ENCODE measurements around the gene RIMBP2. TPM values are rescaled to one million over a fixed set of nuclear protein-coding genes. Genes with fewer than 3 reads are reported as not detected.

Gene RIMBP2
- total and polyA plus RNA-seq, 2 experiments from 2014 or later: 0.31 to 0.37 TPM

DNA sequence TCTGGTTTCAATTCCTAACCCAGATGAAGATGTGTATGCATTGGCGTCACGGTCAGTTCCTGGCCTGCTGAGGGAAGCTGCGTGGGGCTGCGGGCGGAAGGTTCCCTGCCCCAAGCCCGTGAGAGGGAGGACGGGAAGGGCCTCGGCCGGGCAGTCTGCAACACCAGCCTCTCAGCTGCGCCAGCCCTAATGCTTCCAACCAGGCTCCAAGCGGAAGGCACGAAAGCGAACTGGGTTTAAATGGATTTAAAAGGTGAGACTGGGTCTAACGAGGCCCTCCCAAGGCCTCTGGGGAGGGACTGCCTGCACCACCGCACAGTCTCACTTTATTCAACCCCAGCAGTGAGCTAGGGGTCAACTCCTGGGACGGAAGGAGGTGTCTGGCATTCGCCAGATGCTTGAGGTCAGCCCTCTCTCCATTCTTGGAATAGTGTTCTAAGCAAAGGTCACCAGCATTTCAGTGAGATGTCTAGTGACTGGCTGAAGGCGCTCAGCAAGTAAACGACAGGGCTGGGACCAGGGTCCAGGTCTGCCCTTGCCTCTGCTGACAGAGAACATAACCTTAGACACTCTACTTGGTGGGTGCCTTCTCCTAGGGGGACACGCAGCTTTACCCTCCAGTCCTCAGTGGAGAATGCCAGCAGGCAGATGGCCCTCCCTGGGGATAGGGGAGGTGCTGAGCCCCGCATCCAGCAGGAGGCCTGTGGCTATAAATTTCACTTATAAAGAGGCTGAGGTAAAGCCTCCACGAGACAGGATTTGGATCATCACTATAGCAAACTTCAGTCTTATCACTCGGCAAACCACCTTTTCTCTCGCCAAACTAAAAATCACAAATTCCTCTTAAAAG lies 286.2 kb downstream of the RIMBP2 start:
- DNase-seq (ENCODE audit: low spot score) (no peak), ATAC-seq (no peak)
- Mint-ChIP-seq H3K4me3 (no peak overlapping the region), H3K27ac (no peak overlapping the region), H3K4me1 (no peaks in the 10 kb centered on the region), H3K27me3 (ENCODE audit: insufficient read depth, low read depth, poor library complexity) (peaks cover 8% of the 10 kb centered on the region), H3K9me3 (peaks cover 95% of the 10 kb centered on the region), H3K36me3 (ENCODE audit: low read depth) (peaks cover 32% of the 10 kb centered on the region)
- Histone ChIP-seq H3K4me3 (no peak overlapping the region), H3K27me3 (ENCODE audit: insufficient read depth) (no peaks in the 10 kb centered on the region), H3K79me2 (replicated peaks; ENCODE audit: insufficient read depth) (no peaks in the 10 kb centered on the region), H4K20me1 (replicated peaks; ENCODE audit: insufficient read depth) (no peaks in the 10 kb centered on the region), H3K4me1 (ENCODE audit: insufficient read depth) (no peaks in the 10 kb centered on the region), H3F3A (replicated peaks; ENCODE audit: low read depth) (no peaks in the 10 kb centered on the region), H3K27ac (ENCODE audit: low read depth) (no peak overlapping the region), H2AFZ (no peak overlapping the region), H3K36me3 (ENCODE audit: insufficient read depth) (no peaks in the 10 kb centered on the region), H3K9me2 (ENCODE audit: insufficient read depth) (no peaks in the 10 kb centered on the region), H3K4me2 (no peak overlapping the region)
- TF ChIP-seq ZNF114 (CRISPR knock-in tag; IDR thresholded peaks at IDR 0.05) (no peak), CREB1 (CRISPR knock-in tag; IDR thresholded peaks at IDR 0.05; ENCODE audit: low read depth) (no peak), EZH2phosphoT487 (IDR thresholded peaks at IDR 0.05; ENCODE audit: unreplicated experiment) (no peak)
- TF ChIP-seq, protein P1, sequence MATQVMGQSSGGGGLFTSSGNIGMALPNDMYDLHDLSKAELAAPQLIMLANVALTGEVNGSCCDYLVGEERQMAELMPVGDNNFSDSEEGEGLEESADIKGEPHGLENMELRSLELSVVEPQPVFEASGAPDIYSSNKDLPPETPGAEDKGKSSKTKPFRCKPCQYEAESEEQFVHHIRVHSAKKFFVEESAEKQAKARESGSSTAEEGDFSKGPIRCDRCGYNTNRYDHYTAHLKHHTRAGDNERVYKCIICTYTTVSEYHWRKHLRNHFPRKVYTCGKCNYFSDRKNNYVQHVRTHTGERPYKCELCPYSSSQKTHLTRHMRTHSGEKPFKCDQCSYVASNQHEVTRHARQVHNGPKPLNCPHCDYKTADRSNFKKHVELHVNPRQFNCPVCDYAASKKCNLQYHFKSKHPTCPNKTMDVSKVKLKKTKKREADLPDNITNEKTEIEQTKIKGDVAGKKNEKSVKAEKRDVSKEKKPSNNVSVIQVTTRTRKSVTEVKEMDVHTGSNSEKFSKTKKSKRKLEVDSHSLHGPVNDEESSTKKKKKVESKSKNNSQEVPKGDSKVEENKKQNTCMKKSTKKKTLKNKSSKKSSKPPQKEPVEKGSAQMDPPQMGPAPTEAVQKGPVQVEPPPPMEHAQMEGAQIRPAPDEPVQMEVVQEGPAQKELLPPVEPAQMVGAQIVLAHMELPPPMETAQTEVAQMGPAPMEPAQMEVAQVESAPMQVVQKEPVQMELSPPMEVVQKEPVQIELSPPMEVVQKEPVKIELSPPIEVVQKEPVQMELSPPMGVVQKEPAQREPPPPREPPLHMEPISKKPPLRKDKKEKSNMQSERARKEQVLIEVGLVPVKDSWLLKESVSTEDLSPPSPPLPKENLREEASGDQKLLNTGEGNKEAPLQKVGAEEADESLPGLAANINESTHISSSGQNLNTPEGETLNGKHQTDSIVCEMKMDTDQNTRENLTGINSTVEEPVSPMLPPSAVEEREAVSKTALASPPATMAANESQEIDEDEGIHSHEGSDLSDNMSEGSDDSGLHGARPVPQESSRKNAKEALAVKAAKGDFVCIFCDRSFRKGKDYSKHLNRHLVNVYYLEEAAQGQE (IDR thresholded peaks at IDR 0.05; ENCODE audit: unreplicated experiment): no peak
- TF ChIP-seq, protein P2, sequence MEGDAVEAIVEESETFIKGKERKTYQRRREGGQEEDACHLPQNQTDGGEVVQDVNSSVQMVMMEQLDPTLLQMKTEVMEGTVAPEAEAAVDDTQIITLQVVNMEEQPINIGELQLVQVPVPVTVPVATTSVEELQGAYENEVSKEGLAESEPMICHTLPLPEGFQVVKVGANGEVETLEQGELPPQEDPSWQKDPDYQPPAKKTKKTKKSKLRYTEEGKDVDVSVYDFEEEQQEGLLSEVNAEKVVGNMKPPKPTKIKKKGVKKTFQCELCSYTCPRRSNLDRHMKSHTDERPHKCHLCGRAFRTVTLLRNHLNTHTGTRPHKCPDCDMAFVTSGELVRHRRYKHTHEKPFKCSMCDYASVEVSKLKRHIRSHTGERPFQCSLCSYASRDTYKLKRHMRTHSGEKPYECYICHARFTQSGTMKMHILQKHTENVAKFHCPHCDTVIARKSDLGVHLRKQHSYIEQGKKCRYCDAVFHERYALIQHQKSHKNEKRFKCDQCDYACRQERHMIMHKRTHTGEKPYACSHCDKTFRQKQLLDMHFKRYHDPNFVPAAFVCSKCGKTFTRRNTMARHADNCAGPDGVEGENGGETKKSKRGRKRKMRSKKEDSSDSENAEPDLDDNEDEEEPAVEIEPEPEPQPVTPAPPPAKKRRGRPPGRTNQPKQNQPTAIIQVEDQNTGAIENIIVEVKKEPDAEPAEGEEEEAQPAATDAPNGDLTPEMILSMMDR (conservative IDR thresholded peaks at IDR 0.05; ENCODE audit: low read depth in 2 of 2): no peak

DNA sequence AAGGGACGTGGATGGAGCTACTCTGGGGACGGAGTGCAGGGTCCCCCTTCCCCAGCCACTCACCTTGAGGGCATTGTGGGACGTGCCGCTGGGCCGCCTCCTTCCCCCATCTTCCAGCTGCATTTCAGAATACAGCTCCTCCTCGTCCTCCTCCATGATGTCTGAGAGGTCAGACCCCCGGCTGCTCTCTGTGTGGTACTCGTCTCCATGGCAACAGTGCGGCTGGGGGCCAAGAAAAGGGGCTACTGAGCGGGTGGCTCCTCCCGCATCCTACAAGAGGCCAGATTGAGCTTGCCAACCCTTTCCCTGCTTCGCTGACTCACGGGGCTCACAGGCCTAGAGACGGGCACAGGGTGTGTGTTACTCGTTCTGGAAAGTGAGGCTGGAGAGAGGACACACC lies 288.0 kb downstream of the RIMBP2 start:
- H3K9me3 Mint-ChIP-seq: peaks cover 91% of the 10 kb centered on the region
- Histone ChIP-seq H3K4me1 (ENCODE audit: insufficient read depth) (no peaks in the 10 kb centered on the region), H3K4me2 (no peak overlapping the region), H3K4me3 (no peak overlapping the region), H3K27me3 (ENCODE audit: insufficient read depth) (no peaks in the 10 kb centered on the region), H4K20me1 (replicated peaks; ENCODE audit: insufficient read depth) (no peaks in the 10 kb centered on the region), H3K27ac (ENCODE audit: low read depth) (no peak overlapping the region), H3K36me3 (ENCODE audit: insufficient read depth) (no peaks in the 10 kb centered on the region), H3F3A (replicated peaks; ENCODE audit: low read depth) (no peaks in the 10 kb centered on the region), H3K9me2 (ENCODE audit: insufficient read depth) (no peaks in the 10 kb centered on the region), H2AFZ (no peak overlapping the region), H3K79me2 (replicated peaks; ENCODE audit: insufficient read depth) (no peaks in the 10 kb centered on the region)
- H3K4me1 Mint-ChIP-seq: no peaks in the 10 kb centered on the region; the same call in 2 of the 3 replicates
- no peak overlapping the region for H3K27ac Mint-ChIP-seq
- H3K4me3 Mint-ChIP-seq: no peak overlapping the region
- ATAC-seq (no peak), DNase-seq (ENCODE audit: low spot score) (no peak)
- H3K27me3 Mint-ChIP-seq (ENCODE audit: insufficient read depth, low read depth, poor library complexity): peaks cover 5% of the 10 kb centered on the region
- H3K36me3 Mint-ChIP-seq (ENCODE audit: low read depth): peaks cover 28% of the 10 kb centered on the region
- no peak for TF ChIP-seq CREB1 (CRISPR knock-in tag; IDR thresholded peaks at IDR 0.05; ENCODE audit: low read depth)
- TF ChIP-seq, protein P3, sequence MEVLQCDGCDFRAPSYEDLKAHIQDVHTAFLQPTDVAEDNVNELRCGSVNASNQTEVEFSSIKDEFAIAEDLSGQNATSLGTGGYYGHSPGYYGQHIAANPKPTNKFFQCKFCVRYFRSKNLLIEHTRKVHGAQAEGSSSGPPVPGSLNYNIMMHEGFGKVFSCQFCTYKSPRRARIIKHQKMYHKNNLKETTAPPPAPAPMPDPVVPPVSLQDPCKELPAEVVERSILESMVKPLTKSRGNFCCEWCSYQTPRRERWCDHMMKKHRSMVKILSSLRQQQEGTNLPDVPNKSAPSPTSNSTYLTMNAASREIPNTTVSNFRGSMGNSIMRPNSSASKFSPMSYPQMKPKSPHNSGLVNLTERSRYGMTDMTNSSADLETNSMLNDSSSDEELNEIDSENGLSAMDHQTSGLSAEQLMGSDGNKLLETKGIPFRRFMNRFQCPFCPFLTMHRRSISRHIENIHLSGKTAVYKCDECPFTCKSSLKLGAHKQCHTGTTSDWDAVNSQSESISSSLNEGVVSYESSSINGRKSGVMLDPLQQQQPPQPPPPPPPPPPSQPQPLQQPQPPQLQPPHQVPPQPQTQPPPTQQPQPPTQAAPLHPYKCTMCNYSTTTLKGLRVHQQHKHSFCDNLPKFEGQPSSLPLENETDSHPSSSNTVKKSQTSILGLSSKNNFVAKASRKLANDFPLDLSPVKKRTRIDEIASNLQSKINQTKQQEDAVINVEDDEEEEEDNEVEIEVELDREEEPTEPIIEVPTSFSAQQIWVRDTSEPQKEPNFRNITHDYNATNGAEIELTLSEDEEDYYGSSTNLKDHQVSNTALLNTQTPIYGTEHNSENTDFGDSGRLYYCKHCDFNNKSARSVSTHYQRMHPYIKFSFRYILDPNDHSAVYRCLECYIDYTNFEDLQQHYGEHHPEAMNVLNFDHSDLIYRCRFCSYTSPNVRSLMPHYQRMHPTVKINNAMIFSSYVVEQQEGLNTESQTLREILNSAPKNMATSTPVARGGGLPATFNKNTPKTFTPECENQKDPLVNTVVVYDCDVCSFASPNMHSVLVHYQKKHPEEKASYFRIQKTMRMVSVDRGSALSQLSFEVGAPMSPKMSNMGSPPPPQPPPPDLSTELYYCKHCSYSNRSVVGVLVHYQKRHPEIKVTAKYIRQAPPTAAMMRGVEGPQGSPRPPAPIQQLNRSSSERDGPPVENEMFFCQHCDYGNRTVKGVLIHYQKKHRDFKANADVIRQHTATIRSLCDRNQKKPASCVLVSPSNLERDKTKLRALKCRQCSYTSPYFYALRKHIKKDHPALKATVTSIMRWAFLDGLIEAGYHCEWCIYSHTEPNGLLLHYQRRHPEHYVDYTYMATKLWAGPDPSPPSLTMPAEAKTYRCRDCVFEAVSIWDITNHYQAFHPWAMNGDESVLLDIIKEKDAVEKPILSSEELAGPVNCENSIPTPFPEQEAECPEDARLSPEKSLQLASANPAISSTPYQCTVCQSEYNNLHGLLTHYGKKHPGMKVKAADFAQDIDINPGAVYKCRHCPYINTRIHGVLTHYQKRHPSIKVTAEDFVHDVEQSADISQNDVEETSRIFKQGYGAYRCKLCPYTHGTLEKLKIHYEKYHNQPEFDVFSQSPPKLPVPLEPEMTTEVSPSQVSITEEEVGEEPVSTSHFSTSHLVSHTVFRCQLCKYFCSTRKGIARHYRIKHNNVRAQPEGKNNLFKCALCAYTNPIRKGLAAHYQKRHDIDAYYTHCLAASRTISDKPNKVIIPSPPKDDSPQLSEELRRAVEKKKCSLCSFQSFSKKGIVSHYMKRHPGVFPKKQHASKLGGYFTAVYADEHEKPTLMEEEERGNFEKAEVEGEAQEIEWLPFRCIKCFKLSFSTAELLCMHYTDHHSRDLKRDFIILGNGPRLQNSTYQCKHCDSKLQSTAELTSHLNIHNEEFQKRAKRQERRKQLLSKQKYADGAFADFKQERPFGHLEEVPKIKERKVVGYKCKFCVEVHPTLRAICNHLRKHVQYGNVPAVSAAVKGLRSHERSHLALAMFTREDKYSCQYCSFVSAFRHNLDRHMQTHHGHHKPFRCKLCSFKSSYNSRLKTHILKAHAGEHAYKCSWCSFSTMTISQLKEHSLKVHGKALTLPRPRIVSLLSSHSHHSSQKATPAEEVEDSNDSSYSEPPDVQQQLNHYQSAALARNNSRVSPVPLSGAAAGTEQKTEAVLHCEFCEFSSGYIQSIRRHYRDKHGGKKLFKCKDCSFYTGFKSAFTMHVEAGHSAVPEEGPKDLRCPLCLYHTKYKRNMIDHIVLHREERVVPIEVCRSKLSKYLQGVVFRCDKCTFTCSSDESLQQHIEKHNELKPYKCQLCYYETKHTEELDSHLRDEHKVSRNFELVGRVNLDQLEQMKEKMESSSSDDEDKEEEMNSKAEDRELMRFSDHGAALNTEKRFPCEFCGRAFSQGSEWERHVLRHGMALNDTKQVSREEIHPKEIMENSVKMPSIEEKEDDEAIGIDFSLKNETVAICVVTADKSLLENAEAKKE (CRISPR knock-in tag; IDR thresholded peaks at IDR 0.05): no peak
- no peak for TF ChIP-seq NANOG (IDR thresholded peaks at IDR 0.05; ENCODE audit: borderline replicate concordance)
- no peak for TF ChIP-seq JUNB (IDR thresholded peaks at IDR 0.05; ENCODE audit: unreplicated experiment)
- no peak for TF ChIP-seq EZH2 (IDR thresholded peaks at IDR 0.05; ENCODE audit: low read depth, unreplicated experiment)
- no peak for TF ChIP-seq EZH2phosphoT487 (IDR thresholded peaks at IDR 0.05; ENCODE audit: unreplicated experiment)
